Effector CD4-positive, alpha-beta T cell (primary cell): ENCODE results near the gene JAZF1.

Experiments used
- DNase-seq: peaks from one replicate; pipeline ENCODE4 v3.0.0-alpha.2; 2020

JAZF1 gene

DNA sequence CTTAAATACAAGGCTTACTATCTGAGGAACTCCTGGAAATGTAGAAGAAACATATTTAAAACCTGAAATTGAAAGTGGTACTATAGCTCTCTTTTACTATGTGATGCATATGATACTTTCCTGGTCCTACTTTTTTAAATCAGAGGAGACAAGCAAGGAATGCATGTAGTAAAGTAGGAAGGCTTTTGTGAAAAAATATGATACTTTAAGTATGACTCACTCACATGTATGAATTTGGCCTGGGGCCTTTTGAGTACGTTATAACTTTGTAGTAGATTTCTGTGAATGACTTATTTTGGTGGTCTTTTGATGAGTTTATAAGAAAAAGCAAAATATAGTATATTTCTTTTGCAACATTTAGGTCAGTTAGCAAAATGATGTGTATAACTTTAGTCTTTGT is 386.8 kb downstream of the JAZF1 start:
- DNase-seq = no peak

DNA sequence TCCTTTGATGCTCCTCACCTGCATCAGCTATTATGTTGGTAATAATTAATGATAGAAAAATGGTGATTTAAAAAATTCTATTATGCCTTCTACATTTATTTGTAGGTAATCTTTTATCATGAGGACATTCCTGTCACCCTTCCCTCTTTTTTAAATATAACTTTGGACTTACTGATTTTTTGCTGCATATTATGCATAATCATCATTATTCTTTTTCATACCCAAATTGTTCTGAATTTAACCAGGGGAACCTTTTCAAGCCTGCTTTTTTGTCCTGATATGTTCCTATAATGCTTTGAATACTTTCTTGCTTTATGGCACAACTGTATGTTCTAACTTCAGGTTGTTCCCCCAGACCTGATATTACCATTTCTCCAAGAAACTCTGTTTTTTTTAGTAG is 392.2 kb downstream of the JAZF1 start:
- no peak for DNase-seq

DNA sequence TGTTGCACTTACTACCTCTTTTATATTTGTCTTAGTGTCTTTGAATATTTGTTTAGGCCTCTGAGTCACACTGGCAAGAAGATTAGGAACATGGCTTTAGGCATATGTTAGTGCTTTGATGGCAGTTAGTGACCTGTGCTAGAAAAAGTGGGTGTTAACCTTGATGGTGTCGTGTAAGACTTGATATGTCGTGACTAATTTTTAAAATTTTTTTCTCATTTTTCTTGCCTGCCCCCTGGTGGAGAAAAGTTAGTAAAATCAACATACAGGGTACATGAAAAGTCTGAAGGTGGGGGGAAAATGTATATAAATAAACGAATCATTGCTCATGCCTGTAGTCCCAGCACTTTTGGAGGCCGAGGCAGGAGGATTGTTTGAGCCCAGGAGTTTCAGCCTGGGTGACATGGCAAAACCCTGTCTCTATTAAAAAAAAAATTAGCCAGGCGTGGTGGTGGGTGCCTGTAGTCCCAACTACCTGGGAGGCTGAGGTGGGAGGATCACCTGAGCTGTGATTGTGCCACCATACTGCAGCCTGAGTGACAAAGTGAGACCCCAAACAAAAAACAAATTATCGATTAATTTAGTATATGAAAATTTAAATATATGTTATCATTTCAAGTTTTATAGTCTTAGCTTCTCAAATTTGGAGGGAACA is 396.1 kb downstream of the JAZF1 start:
- DNase-seq = peak; percentile 8

DNA sequence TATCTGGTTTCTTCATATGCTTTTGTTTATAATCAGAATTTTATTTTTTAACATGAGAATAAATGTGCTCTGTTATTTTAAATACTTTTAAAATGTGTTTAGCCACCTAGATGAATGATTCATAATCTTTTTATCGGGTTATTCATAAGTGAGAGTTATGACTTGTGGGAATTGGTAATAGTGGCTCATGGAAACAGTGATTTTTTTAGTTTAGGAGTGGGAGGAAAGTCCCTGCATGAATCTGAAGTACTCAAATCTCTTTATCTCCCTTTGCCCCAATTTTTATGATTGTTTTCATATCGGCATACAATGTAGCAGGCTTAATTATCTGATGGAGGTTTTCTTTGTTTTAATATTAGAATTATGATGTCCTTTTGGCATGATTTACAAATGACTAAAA is 397.7 kb downstream of the JAZF1 start:
- no peak for DNase-seq

DNA sequence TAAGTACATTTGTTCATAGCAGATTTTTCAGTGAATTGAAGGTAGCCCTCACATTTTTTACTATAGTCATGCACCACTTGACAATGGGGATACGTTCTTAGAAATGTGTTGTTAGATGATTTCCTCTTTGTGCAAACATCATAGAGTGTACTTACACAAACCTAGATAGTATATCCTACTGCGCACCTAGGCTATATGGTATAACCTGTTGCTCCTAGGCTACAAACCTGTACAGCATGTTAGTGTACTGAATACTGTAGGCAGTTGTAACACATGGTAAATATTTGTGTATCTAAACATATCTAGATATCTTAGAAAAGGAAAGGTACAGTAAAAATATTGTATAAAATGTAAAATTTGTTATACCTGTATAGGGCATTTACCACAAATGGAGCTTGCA is 399.4 kb downstream of the JAZF1 start:
- no peak for DNase-seq
